HG02884 (cell line): Measurements from ENCODE around the gene ARHGAP15.

Experiments
- ATAC-seq: cut with Tn5 transposase; IDR thresholded peaks from one replicate; pipeline ENCODE4 v1.9.1; 2021; ENCODE audit warnings: mild to moderate bottlenecking, moderate library complexity; ENCODE audit not compliant: unreplicated experiment

Gene ARHGAP15

DNA sequence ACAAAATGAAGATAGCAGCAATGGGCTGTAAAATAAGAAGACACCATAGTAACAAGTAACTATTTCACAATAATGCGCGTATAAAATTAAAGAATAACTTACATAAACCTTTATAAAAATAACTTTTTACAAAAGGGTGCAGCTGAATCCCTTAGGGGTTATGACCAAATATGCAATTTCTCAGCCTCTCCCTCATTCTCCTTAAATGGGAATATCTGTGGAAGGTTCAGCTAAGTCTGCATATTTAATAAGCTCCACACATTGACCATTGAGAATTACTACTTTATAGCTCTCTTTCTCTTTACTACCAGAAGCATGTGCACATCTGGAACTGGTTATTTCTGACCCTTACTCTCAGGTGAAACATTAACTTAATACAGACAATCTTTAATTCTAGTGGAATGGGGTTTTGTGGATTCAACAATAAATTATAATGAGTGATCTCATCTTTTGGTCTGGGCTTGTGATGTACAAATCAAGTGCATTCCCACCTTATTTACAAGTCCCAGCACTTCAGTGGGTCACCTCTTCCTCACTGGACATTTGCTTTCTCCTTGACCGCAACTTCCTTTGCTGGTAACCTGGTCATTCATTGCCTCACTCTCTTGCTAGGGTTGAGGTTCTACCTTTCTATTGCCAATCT is 15.7 kb downstream of the ARHGAP15 start:
- ATAC-seq, result no peak

DNA sequence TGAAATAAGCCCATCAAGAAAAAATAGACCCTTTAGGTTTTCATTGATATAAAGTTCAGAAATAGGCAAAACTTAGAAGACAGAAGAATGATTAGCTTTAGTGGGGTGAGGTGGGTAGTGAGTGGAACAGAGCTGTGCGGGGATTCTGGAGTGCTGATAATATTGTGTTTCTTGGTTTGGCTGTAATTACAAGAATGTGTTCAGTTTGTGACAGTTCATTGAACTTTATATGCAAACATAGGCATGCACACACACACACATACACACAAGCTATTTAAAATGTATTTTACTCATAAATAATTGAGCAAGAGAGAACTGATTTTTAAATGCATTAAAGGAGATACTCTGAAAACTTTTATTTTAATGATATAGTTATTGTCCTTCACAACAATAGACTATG is 17.1 kb downstream of the ARHGAP15 start:
- no peak for ATAC-seq

DNA sequence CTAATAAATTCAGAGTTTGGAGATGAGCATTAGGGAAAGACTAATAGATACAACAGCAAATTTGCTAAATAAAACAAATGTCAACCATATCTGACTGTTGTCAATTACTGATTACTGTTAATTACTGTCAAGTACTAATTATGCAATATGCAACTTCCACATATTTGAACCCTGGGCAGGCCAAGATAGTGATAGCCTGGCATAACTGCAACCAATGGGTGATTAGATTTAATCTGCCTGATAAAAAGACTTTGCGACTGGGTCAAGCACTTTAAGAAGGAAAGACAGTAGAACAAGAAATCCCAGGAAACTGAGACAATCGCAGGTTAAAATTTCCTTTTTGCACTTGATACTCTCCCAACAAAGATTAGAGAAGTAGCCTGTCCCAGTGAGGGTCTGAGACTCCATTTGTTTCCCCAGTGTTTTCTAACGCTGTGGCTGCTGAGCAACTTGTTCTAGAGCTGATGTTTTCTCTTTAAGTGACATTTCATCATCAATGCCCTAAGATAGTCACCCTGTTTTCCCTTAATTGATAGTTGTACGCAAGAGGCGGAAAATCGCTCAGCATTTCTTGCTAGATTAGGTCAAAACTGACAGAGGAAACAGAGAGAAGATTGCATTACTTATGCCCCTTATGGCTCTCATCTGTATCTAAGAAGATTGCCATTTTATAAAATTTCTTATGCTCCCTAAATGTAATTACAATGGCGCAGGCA is 17.8 kb downstream of the ARHGAP15 start:
- ATAC-seq, result no peak

DNA sequence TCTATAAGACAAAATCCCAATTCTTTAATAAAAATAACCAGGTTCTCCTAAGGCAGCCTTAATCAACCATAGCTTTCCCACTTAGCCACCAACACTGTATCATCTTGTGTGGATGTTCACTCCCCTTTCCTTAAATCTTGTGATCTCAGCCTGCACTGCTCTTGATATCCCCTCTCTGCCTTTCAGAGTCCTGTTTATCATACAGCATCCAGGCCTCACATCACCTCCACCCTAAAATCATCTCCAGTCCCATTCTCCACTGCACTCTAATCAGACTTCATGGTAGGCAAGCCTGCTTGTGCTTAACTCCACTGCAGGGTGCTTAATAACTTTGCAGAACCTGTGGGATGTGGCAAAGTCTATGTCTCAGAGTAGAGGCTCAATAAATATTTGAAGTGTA is 18.8 kb downstream of the ARHGAP15 start:
- ATAC-seq, result no peak

DNA sequence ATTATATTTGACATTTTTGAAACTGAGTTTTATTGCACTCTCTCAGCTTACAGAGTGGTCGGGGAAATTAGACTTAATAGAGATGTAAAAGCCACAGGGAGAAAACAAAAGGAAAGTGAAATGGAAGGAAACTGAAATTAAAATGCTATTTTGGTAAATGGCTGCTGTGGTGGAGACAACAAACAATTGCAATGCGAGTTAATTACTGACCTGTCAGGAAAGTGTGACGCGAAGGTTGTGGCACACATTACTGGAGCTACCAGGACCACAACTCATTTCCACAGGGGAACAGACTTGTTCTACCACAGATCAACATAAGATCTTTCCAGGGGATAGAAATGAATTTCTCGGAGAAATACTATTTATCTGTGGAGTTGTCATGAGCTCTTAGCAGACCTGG is 19.5 kb downstream of the ARHGAP15 start:
- peak; percentile 36 for ATAC-seq

DNA sequence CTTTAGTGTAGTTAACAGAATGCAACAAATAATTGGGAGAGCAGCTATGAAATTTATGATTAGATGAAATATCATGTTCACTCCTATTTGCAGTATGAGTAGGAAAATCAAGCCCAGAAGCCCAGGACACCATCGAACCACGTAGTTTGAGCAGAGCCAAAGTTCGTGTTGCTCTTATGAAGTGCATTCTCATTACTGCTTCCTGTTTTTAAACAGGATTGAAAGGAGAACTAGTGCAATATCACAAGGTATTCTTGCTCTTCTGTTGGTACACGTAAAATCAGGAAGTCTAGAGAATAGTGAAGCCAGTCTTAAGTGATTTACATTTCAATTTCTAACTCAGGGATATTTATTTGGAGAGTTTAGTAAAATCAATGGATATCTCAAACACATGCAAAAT is 21.1 kb downstream of the ARHGAP15 start:
- peak; percentile 72 for ATAC-seq

DNA sequence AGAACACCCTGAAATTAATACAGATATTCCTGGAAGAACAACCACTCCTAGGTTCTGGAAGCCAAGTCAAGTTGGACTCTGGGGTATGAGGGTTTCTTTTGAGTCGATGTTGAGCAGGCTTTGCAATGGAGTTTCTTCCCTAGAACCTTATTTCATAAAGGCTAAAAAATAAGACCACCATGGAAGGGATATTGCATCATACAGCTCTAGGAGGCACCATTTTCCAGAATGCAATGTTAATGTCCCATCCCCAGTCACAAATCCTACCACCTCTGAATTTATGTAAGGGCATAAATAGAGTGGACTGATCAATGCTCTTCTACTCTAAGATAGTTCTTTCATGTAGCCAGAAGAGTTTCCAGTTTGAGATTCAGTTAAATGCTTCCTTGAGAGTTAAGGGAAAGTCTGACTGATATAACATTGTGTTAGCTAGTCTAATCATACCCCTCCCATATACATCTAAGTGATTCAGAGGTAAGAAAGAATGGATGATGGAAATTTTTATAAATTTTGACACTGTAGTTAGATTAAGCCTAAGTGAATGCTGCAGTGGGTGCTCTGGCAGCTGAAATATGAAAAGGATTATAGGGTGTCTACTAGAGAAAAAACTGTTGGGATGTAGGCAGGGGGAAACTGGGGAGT is 22.0 kb downstream of the ARHGAP15 start:
- ATAC-seq, result no peak

DNA sequence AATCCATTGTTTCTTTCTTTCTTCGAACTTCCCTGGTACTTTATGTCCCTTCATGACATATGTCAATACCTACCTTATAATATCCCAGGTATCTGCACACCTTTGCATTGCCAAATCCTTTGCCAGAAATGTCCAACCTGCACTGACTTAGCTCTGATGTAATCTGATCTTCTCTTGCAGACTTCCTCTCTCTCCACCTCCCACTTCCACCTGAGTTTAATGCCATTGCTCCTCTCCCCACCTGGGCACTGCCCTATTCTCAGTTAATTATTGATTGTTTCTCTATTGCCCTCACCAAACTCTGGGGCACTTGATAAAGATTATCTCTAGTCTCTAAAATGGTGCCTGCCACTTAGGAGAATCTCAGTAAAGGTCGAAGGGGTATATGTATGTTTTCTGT is 23.0 kb downstream of the ARHGAP15 start:
- no peak for ATAC-seq

DNA sequence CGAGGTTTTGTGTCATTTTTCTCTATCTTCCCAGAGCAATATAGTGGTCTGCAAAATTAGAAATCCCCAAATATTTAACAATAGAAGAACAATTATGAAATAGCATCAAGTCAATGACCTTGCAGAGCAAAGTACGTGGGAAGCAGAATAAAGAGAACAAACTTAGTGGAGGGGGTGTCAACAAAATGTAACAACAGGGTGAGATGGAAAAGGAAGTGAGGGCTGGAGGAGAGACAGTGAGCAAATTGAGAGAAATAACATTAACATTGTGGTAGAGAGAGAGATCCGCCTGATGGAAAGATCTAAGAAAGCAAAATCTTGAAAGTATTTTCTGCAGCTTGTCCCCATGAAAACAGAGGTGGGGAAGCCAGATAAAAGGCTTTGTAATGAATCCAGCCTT is 23.4 kb downstream of the ARHGAP15 start:
- no peak for ATAC-seq

DNA sequence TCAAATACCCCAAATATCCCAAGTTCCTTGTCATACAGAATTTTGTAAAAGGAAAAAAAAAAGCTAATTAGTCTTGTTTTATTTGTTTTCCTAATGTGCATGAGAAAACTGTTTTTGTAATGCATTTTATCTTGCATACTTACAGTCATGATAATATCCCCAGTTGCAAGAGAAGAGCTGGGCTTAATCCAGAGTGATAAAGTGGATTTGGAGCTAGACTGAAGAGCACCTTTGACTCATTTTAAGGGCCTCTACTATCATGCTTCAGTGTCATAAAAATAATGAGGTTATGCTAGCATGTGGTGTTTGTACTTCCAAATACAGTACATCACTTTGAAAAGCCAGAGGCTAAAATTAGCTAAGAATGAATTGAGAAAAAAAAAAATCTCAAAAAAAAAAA is 26.4 kb downstream of the ARHGAP15 start:
- no peak for ATAC-seq

DNA sequence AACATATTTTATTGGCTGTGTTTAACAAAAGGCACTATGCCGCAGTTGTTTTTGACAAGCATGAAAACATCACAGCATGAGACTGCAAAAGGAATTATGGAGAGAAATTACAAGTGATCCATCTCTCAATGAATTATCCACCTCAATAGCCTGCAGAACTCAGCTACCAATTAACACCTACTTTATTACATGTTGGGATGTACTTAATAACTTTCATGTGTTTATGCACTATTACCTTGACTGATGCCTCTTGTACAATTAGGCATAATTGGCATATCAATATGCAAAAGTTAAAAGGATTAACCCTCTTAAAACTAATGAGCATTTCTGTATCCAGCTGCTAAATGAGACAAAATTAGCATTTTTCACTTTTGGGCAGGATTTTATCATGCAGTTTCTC is 27.8 kb downstream of the ARHGAP15 start:
- no peak for ATAC-seq

DNA sequence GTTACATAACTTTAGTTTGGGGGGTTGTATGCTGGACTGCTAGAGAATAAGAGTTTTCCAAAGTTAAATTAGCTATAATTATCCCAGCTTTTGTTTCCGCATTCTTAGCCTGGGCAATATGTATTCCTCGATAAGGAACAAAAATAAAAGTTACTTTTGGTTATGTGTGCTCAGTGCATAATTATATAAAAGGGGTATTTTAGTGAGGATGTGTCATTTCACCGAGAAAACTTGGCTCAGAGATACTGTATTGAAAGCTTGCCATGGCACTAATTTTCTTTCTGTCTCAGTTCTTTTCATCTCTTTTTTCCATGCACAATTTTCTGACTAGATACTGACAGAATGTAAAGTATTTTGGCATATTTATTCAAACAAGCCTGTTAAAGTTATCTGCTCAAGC is 28.2 kb downstream of the ARHGAP15 start:
- ATAC-seq, result no peak

DNA sequence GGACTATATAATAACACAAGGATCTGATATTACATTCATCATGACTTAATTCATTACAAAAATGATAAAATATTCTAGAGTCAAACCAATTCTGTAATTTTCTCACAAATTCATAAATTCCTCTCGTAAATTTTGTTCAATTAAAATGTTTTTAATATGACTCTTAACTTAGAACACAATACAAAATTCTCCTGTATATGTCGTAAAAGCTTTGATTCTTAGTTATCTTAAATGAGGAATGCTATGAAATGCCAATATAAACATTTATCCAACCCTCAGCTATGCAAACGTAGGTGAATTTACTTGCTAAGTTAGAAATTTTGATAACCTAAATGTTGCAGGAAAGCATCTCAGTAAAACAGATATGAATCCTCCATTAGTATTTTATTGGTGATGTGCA is 28.9 kb downstream of the ARHGAP15 start:
- ATAC-seq, result no peak

DNA sequence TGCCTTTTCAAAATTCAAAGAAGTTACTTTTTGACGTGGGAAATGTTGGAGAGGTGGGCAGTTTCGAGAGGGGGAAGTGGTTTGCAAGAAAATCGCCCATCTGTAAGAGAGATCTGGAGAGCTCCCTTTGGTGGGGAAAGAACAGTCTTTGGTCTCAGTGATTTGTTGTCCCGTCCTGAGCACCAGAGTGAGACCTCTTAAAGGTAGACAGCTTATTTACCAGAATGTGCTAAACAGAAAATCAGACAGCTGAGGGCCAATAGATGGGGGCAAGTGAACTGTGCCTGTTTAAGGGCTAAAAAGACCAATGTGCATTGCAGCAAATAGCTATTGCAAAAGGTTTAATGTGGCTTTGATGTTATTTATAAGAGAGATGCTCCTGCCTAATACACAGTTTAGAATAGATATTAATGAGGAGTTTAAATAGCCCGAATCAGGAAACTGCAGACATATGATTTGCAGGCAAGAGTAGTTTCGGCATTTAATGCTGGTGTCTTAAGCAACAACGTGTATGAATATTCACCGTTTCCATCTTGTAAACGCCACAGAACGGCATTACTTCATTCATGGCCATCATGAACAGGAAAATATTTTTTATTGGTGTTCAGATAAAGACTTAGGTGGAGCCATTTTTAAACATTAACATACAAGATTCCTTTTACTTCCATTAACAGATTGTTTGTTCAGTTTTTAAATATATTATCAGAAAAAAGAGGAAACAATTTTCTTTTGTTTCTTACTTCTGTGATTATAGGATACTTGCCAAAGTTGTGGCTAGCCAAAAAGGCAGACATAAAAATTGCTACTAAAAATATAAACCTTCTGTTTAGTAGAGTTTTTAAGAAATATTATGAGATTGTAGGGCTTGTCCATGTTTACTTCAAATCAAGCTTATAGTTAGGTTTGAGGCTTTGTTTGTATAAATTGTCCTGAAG is 29.6 kb downstream of the ARHGAP15 start:
- ATAC-seq, result peak; percentile 68

DNA sequence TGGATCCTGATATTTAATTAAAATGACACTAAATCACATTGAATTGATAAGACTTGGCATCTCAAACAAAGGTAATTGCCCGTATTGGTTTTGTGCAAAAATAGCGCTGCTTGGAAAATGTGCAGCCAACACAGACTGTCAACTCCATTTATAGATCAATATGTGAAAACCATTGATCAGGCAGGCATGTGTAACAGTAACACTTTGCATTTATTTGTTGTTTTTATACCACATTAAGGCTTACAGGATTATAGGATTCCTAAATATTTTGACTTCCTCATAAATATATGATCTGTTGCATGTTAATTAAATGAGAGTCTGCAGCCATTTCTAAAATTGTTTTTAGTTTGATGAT is 30.2 kb downstream of the ARHGAP15 start:
- ATAC-seq, result no peak

DNA sequence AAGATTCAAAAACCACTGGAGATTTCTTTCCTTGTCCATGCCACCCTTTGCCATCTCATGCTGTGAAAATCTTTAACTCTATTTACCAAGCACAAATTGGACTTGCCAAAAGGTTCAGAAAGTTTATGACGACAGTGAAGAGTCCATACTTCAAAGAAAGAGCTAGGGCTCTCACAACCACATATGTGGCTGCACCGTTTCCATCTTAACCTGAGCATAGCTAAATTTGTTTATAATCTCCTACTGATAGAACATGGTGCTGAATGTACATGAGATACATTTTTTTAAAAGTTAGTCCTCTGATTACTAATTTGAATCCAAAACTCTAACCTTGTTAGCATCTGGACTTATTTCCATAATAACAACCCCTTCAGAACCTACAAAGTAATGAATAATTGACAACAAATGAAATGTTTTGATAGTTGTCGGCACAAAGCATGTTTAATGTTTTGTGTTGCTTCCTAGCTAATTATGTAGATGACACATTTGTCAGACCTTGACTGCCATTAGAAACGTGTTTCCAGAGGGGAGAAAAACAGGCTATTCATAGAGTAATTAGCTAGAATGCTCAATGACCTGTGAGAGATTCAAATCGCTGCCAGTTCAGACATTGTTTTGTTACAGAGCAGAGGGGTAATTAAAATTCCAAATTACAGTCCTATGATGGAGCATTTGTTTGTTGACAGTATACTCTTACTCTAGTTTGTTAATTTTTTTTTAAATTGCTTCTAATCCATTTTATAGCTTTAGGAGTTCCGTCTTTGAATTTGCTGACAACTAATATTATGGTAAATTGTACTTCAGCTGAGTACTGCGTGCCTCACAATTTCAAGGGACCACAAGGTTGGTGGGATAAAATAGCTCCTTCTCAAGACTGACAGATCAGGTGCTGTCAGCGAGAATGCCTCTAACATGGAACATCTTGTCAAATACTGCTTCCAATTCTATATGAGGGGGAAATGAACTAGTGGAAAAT is 31.8 kb downstream of the ARHGAP15 start:
- ATAC-seq, result no peak

DNA sequence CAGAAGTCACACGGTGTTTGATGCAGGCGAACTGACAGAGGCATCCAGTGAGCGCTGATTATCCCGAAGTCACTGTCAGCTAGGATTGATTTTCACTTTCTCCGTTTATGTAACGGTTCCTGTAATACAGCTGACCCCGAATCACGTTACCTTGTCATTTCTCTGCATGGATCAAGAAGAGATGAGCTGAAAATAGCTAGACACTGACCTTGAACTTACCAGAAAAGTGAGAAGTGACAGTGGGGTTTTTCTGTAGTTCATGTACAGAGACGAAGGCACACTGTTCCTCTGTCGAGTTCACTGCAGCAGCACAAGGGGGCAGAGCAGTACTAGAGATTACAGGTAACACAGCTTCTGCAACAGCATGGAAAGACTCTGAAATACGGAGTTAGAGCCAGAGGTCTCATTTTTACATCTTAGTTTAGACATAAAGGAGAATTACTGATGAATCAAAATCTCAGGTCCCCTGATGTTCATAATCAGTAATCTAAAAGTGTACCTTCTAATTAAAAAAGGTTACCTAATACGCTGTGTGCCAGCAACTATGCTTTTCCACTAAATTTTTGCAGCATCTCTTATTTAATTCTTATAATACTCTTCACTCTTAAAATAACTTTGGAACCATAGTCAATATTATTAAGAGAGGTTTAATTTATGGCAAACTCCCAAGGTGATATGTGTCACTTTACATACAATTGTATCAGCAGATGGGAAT is 33.1 kb downstream of the ARHGAP15 start:
- ATAC-seq, result peak; percentile 77

DNA sequence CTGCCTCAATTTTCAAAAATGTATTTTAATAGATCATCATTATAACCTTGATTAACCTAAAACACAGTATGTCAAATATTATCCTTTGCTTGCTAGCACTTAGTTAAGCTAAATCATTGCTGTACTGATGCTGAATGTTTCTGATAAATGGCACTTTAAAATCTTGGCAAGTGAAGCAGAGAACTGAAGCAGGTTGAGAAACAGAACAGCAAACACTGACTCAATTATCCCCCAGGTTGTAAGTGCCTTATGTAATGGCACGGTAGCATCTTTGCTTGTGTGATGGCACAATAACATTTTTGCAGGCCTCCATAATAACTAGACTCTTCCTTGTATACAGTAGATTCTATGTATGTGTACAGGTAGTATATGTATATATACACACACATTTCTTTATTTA is 33.8 kb downstream of the ARHGAP15 start:
- ATAC-seq, result no peak

DNA sequence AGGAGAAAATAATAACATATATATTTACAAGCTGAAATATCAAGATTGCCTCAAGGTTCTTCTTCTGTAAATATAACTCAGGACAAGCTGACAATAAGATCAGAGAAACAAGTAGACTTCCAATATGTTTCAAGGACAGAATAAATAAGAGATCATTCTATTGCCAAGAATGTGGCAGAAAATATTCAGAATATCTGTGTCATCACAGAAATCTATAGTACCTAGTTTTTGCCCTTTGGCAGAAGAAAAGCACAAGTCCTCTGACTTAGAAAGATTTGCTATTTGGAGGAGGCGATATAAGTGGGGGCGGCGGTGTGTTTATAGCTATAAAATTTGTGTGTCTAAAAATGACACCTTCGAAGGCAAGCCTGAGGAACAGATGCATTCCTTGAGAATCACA is 34.3 kb downstream of the ARHGAP15 start:
- ATAC-seq, result no peak

DNA sequence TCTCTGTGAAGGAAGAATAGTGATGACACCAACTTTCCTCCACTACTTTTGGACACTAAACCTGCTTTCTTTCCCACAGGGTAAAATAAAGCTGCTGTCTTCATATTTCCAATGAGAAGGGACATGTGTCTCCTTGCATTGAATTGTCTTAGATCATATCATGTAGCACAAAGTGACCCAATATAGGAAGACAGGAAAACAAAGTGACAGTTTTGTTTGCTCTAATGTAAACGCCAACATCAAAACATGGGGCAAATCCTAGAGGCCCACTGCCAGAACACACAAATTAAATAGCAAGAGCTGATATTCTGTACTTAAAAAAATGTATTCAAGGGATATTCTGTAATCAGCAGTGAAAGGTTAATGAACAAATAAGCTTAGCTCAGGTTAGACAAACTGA is 36.1 kb downstream of the ARHGAP15 start:
- no peak for ATAC-seq
